SK-N-DZ (cell line): Measurements from ENCODE around the gene CFAP20DC.
"Not testable (repeated sequence)": the region's sequence is repeated elsewhere in the genome, so short reads cannot be mapped to it uniquely, and the experiment has no call there.

Source experiments
- DNase-seq: peaks from one replicate; pipeline ENCODE4 v3.0.0-alpha.2; 2015; ENCODE audit warnings: low spot score

Gene CFAP20DC

GRCh38 chr3:58963928-58964503 is 85.8 kb downstream of the CFAP20DC start:
- no peak for DNase-seq

- no peak for DNase-seq
Measured at GRCh38 chr3:58962816-58963215, 87.0 kb downstream of the CFAP20DC start.

GRCh38 chr3:58962040-58962651 is 87.7 kb downstream of the CFAP20DC start:
- no peak for DNase-seq

DNA sequence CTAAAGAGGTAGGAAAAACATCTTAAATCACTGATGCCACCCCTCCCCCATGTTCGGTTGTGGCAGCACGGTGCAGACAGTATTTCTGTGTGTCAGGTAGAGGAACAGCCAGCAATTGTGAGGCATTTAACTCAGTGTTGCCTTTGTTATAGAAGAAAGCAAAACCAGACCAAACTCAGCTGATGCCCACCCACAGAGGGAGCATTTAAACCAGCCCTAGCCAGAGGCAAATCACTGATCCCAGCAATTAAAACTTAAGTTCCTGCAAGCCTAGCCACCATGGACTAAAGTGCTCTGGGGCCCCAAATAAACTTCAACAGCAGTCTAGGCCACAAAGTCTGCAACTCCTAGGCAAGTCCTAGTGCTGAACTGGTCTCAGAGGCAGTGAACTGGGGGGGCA is 94.5 kb downstream of the CFAP20DC start:
- no peak for DNase-seq

DNA sequence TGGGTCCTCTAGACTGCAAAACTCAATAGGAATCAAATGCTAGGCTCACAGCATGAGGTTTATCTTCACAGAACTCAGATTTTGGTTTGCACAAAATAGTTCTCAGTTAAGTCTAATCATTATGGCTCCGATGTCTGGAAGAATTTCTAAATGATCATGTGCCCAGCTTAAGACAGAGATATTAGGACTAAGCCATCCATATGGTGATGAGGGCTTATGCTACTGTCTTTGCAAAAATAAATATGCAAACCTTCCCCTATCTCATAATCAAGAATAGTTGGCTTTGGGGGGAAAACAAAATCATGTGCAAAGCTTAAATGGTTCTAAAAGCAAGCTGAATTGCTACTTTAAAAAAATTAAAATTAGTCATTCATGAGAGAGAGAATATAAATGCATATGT is 96.5 kb downstream of the CFAP20DC start:
- no peak for DNase-seq

GRCh38 chr3:58952128-58952917 is 97.5 kb downstream of the CFAP20DC start:
- DNase-seq, result no peak

DNA sequence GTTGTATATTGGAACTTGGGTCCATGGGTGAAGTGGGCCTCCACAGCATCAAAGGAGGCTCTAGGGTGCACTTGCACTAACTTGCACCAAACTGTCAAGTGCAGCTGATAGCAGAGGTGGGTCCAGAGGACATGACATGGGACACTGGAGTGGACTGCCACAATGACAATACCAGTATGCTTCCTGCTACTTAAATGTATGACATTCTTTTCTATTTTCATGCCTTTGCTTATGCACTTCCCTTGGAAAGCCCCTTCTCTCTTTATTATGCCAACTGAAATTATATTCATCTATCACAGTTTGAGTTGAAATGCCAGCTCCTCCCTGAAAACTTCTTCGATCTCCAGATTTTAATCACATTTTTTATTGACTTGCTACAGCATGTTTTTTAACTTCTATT is 101.8 kb downstream of the CFAP20DC start:
- no peak for DNase-seq

- no peak for DNase-seq
Measured at GRCh38 chr3:58946875-58947274, 103.0 kb downstream of the CFAP20DC start.

DNA sequence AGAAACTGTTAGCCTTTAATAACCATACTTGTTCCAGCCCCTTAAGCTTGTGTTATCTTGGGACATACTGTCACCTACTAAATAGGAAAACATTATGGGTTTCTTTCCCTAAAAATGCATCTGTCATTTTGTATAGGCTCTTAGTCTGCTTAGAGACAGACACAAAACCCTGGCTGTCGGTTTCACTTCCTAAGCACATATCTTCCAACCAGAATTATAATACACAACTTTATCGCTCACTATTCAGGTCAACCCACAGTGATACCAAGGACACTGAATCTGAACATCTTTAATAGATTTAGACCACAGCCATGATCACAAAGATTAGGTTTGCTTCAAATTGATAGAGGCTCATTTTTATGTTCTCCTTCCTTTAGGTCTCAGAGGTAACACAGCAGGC is 111.8 kb downstream of the CFAP20DC start:
- no peak for DNase-seq

DNA sequence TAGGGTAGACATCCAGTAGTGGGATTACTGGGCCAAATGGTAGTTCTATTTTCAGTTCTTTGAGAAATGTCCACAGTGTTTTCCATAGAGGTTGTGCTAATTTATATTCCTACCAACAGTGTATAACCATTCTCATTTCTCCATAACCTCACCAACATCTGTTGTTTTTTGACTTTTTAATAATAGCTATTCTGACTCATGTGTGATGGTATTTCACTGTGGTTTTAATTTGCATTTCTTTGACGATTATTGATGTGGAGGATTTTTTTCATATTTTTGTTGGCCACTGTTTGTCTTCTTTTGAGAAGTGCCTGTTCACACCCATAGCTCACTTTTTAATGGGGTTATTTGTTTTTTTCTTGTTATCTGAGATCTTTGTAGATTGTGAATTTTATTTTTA is 125.2 kb downstream of the CFAP20DC start:
- DNase-seq, result no peak

GRCh38 chr3:58900386-58900785 is 149.4 kb downstream of the CFAP20DC start:
- peak; percentile 12 for DNase-seq

DNA sequence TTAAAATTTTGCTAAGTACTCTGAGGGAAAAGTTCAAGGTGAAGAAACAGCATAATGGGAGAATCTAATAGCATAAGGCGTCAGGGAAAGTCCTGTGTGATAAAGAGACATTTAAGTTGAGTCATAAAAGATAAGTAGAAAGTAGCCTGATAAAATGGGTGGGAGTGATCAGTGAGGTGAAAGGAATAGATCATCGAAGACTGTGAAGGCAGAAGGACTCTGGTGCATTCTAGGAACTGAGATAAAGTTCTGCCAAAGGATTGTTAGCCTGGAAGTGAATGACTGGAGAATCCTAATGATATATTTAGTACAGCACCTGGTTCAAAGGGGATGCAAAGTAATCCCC is 149.9 kb downstream of the CFAP20DC start:
- DNase-seq, result peak; percentile 27

DNA sequence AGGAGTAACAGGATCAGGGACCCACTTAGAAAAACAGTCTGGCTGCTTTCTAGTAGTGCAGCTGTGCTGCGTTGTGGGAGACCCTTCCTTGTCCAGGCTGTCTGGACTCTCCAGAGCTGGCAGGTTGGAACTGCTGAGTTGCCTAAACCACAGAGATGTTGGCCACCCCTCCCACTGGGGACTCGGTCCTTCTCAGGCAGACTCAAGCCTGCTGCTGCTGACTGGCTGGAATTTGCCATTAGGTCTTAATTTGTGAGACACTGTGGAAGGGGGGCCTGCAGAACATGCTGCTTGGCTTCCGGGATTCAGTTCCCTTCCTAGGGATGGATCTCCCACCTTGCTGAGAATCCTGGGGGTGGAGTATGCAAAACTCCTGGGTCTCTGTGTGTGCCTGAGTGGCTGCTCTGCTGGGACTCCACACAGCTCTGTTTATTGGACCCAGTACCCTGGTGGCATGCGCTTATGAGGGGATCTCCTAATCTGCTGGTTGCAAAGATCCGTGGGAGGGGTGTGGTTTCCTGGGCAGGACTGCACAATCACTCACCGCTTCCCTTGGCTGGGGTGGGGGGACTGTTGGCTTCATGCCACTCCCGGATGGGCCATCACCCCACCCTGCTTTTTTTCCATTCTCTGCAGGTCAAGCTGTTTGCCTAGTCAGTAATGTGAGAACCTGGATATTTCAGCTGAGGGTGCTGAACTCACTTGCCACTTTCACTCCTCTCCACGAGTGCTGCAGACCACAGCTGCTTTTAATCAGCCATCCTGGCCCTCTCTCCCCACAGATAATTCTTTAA is 150.5 kb downstream of the CFAP20DC start:
- DNase-seq, result peak; percentile 37

- DNase-seq, result no peak
Measured at GRCh38 chr3:58898513-58898912, 151.3 kb downstream of the CFAP20DC start.

GRCh38 chr3:58897646-58898045 is 152.2 kb downstream of the CFAP20DC start:
- no peak for DNase-seq

DNA sequence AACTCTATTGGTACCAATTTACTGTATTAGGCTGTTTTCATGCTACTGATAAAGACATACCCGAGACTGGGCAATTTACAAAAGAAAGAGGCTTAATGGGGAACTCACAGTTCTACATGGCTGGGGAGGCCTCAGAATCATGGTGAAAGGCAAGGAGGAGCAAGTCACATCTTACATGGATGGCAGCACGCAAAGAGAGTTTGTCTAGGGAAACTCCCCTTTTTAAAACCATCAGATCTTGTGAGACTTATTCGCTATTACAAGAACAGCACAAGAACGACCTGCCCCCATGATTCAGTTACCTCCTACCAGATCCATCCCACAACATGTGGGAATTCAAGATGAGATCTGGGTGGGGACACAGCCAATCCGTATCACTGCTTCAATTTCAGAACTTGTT is 154.1 kb downstream of the CFAP20DC start:
- DNase-seq, result not testable (repeated sequence)

DNA sequence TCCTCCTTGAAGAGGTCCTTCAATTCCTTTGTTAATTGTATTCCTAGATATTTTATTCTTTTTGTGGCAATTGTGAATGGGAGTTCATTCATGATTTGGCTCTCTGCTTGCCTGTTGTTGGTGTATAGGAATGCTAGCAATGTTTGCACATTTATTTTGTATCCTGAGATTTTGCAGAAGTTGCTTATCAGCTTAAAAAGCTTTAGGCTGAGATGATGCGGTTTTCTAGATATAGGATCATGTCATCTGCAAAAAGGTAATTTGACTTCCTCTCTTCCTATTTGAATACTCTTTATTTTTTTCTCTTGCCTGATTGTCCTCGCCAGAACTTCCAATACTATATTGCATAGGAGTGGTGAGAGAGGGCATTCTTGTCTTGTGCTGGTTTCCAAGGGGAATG is 157.3 kb downstream of the CFAP20DC start:
- not testable (repeated sequence) for DNase-seq

GRCh38 chr3:58888087-58888486 is 161.7 kb downstream of the CFAP20DC start:
- DNase-seq, result no peak

DNA sequence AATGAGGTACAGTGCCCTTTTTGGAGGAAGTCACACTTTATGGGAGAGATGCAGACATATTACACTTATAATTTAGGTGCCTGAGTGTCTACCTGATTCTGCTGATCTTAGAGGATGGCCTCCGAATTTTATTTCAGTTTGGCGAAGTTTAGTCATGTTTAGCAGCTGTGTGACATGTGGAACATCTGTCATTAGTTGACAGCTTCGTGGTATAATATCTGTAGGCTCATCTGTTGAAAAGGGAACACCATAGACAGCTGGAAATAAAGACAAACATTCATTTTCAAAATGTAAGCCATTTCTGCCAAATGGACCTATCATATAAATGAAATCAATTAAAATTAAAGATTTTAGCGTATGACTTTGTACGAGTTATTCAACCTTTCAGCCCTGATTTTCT is 165.4 kb downstream of the CFAP20DC start:
- DNase-seq, result no peak

DNA sequence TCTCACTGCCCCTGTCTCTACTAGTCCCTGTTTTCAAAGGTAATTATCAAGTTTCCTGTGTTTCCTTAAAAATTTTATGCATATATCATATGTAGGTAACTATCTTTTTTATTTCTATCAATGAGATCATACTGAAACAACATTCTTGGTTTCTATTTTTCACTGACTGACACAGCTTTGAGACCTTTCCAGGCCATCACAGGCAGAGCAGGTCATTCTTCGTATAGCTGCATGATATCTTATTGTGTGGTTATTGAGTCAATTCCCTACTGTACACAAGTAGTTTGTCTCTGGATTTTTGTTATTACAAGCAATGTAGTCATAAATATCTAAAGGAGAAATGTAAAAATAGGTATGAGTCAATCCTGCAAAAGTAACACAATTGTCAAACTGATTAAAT is 169.6 kb downstream of the CFAP20DC start:
- DNase-seq, result no peak

- no peak for DNase-seq
Measured at GRCh38 chr3:58874795-58875194, 175.0 kb downstream of the CFAP20DC start.

- DNase-seq, result no peak
Measured at GRCh38 chr3:58874248-58874741, 175.5 kb downstream of the CFAP20DC start.
